ENCODE results near the gene SLC6A11. TPM values are rescaled to one million over a fixed set of nuclear protein-coding genes. Genes with fewer than 3 reads are reported as not detected.

The SLC6A11 gene
- total and polyA plus RNA-seq, 2 donors (not counting 1 experiment from before 2014, with no cell fraction given) = not detected

GRCh38 chr3:10822708-10823515 lies 6.9 kb downstream of the SLC6A11 start:
- no peaks in the 10 kb centered on the region for H3K36me3 ChIP-seq (replicated peaks in 1 of 2; ENCODE audit: control extremely low read depth in 1 of 2, control insufficient read depth in 1 of 2, extremely low read depth in 1 of 2, insufficient read depth in 2 of 2, low read length in 1 of 2)
- CTCF ChIA-PET = no interaction called here
- no peaks in the 10 kb centered on the region for H4K20me1 ChIP-seq (ENCODE audit: control insufficient read depth, insufficient read depth, low read length, poor library complexity, severe bottlenecking)
- TF ChIP-seq EZH2 (IDR thresholded peaks at IDR 0.05; ENCODE audit: borderline replicate concordance, insufficient read depth, low read depth, low read length, poor library complexity, severe bottlenecking) (no peak), CTCF (IDR thresholded peaks at IDR 0.05) (no peak)
- DNase-seq (no peak), ATAC-seq (ENCODE audit: low read depth) (no peak)
- peaks cover 19% of the 10 kb centered on the region for H3K27me3 Mint-ChIP-seq
- H3K9ac ChIP-seq (ENCODE audit: low read length) = no peak overlapping the region
- WGBS (ENCODE audit: insufficient coverage) = 100% methylated on average over 1 of the region's 5 CpGs
- POLR2A ChIA-PET = no interaction called here
- H3K9me3 ChIP-seq (ENCODE audit: control extremely low read depth in 1 of 3, control insufficient read depth in 2 of 3, insufficient read depth in 1 of 3, low read length in 2 of 3) = no peaks in the 10 kb centered on the region
- H3K4me1 Mint-ChIP-seq = no peaks in the 10 kb centered on the region
- H3K79me2 ChIP-seq (ENCODE audit: control insufficient read depth, insufficient read depth, low read length) = no peaks in the 10 kb centered on the region
- no peaks in the 10 kb centered on the region for H3K9me3 Mint-ChIP-seq (ENCODE audit: insufficient read depth)
- H3K27ac ChIP-seq (ENCODE audit: low read length in 2 of 2) = no peak overlapping the region
- H3K4me3 Mint-ChIP-seq = no peak overlapping the region
- no peak overlapping the region for H2AFZ ChIP-seq (ENCODE audit: insufficient read depth, low read depth, low read length, poor library complexity, severe bottlenecking)
- no peak overlapping the region for H3K4me2 ChIP-seq (replicated peaks; ENCODE audit: low read depth, low read length, poor library complexity, severe bottlenecking)
- intact Hi-C loops (cut with micrococcal nuclease) = no loop called here
- H3K27me3 ChIP-seq (replicated peaks in 1 of 4; ENCODE audit: control extremely low read depth in 1 of 4, control insufficient read depth in 3 of 4, insufficient read depth in 4 of 4, low read length in 3 of 4) = peaks cover 0 to 6% (median 0%) of the 10 kb centered on the region in 4 experiments
- H3K4me3 ChIP-seq (ENCODE audit: control extremely low read depth in 1 of 5, extremely low read depth in 1 of 5, insufficient read depth in 1 of 5, low read depth in 2 of 5, low read length in 4 of 5) = no peak overlapping the region
- H3K4me1 ChIP-seq (ENCODE audit: control insufficient read depth in 2 of 2, insufficient read depth in 2 of 2, low read length in 2 of 2) = no peaks in the 10 kb centered on the region
- H3K27ac Mint-ChIP-seq = no peak overlapping the region

GRCh38 chr3:10823516-10823818 lies 7.4 kb downstream of the SLC6A11 start:
- Mint-ChIP-seq H3K27ac (no peak overlapping the region), H3K4me3 (no peak overlapping the region), H3K27me3 (peaks cover 21% of the 10 kb centered on the region), H3K9me3 (ENCODE audit: insufficient read depth) (no peaks in the 10 kb centered on the region), H3K4me1 (no peaks in the 10 kb centered on the region)
- ChIA-PET CTCF (no interaction called here), POLR2A (no interaction called here)
- Histone ChIP-seq H3K79me2 (ENCODE audit: control insufficient read depth, insufficient read depth, low read length) (no peaks in the 10 kb centered on the region), H3K4me3 (ENCODE audit: control extremely low read depth in 1 of 5, extremely low read depth in 1 of 5, insufficient read depth in 1 of 5, low read depth in 2 of 5, low read length in 4 of 5) (no peak overlapping the region), H3K9ac (ENCODE audit: low read length) (no peak overlapping the region), H3K36me3 (replicated peaks in 1 of 2; ENCODE audit: control extremely low read depth in 1 of 2, control insufficient read depth in 1 of 2, extremely low read depth in 1 of 2, insufficient read depth in 2 of 2, low read length in 1 of 2) (no peaks in the 10 kb centered on the region), H3K9me3 (ENCODE audit: control extremely low read depth in 1 of 3, control insufficient read depth in 2 of 3, insufficient read depth in 1 of 3, low read length in 2 of 3) (no peaks in the 10 kb centered on the region), H4K20me1 (ENCODE audit: control insufficient read depth, insufficient read depth, low read length, poor library complexity, severe bottlenecking) (no peaks in the 10 kb centered on the region), H3K27me3 (replicated peaks in 1 of 4; ENCODE audit: control extremely low read depth in 1 of 4, control insufficient read depth in 3 of 4, insufficient read depth in 4 of 4, low read length in 3 of 4) (peaks cover 0 to 6% (median 0%) of the 10 kb centered on the region in 4 experiments), H3K4me1 (ENCODE audit: control insufficient read depth in 2 of 2, insufficient read depth in 2 of 2, low read length in 2 of 2) (no peaks in the 10 kb centered on the region), H2AFZ (ENCODE audit: insufficient read depth, low read depth, low read length, poor library complexity, severe bottlenecking) (no peak overlapping the region), H3K4me2 (replicated peaks; ENCODE audit: low read depth, low read length, poor library complexity, severe bottlenecking) (no peak overlapping the region), H3K27ac (ENCODE audit: low read length in 2 of 2) (no peak overlapping the region)
- DNase-seq (no peak), ATAC-seq (ENCODE audit: low read depth) (no peak)
- TF ChIP-seq EZH2 (IDR thresholded peaks at IDR 0.05; ENCODE audit: borderline replicate concordance, insufficient read depth, low read depth, low read length, poor library complexity, severe bottlenecking) (no peak), CTCF (IDR thresholded peaks at IDR 0.05) (no peak)
- intact Hi-C loops (cut with micrococcal nuclease) = no loop called here
- 100% methylated on average over 2 of the region's 2 CpGs for WGBS (ENCODE audit: insufficient coverage)

All from B cell (primary cell).